ENCODE results near the gene ARPC1B. TPM values are rescaled to one million over a fixed set of nuclear protein-coding genes. Genes with fewer than 3 reads are reported as not detected.

ARPC1B gene
- polyA plus RNA-seq, 1 donor = 35.0 TPM

Other genes with a start within 250 kb of the ARPC1B start
- 8.8 TPM for gene SMURF1, start 230.6 kb upstream of the ARPC1B start, polyA plus RNA-seq (ENCODE audit: insufficient read length)
- gene KPNA7, start 166.6 kb upstream of the ARPC1B start, polyA plus RNA-seq (ENCODE audit: insufficient read length) = not detected
- 0.18 TPM for gene MYH16, start 101.9 kb upstream of the ARPC1B start, polyA plus RNA-seq (ENCODE audit: insufficient read length)
- 55.8 TPM for gene ARPC1A, start 48.8 kb upstream of the ARPC1B start, polyA plus RNA-seq (ENCODE audit: insufficient read length)
- 109 TPM for gene PDAP1, start 33.9 kb downstream of the ARPC1B start, polyA plus RNA-seq (ENCODE audit: insufficient read length)
- 68.8 TPM for gene BUD31, start 34.2 kb downstream of the ARPC1B start, polyA plus RNA-seq (ENCODE audit: insufficient read length)
- gene PTCD1, start 64.1 kb downstream of the ARPC1B start, polyA plus RNA-seq (ENCODE audit: insufficient read length) = 3.7 TPM
- 38.6 TPM for gene CPSF4, start 64.2 kb downstream of the ARPC1B start, polyA plus RNA-seq (ENCODE audit: insufficient read length)
- gene ATP5MF, start 91.4 kb downstream of the ARPC1B start, polyA plus RNA-seq (ENCODE audit: insufficient read length) = 366 TPM
- gene ZNF789, start 98.2 kb downstream of the ARPC1B start, polyA plus RNA-seq (ENCODE audit: insufficient read length) = 37.8 TPM
- gene ZNF394, start 125.6 kb downstream of the ARPC1B start, polyA plus RNA-seq (ENCODE audit: insufficient read length) = 9.7 TPM
- 9.4 TPM for gene ZKSCAN5, start 129.9 kb downstream of the ARPC1B start, polyA plus RNA-seq (ENCODE audit: insufficient read length)
- 8.6 TPM for gene FAM200A, start 177.4 kb downstream of the ARPC1B start, polyA plus RNA-seq (ENCODE audit: insufficient read length)
- 46.1 TPM for gene ZNF655, start 183.9 kb downstream of the ARPC1B start, polyA plus RNA-seq (ENCODE audit: insufficient read length)
- 0.77 TPM for gene TMEM225B, start 223.5 kb downstream of the ARPC1B start, polyA plus RNA-seq (ENCODE audit: insufficient read length)
- gene ZSCAN25, start 242.2 kb downstream of the ARPC1B start, polyA plus RNA-seq (ENCODE audit: insufficient read length) = 8.8 TPM